Peyer's patch (tissue), 4 donors: ENCODE data around the gene KMT2D.

Source experiments
- CTCF ChIP-seq, 6 experiments: fragments of 450-650 bp in 4 of 6; fragments of 200-600 bp in 2 of 6; sonication (generic) in 1 of 6; IDR thresholded peaks; one replicate each; pipeline ENCODE4 v1.5.1; 2017 to 2019; ENCODE audit warnings: antibody characterized with exemption in 6 of 6, mild to moderate bottlenecking in 3 of 6, moderate library complexity in 1 of 6
- POLR2A ChIP-seq, 2 donors: fragments of 450-650 bp; IDR thresholded peaks; one replicate each; pipeline ENCODE4 v1.5.1; 2017; ENCODE audit warnings: antibody characterized with exemption in 2 of 2, mild to moderate bottlenecking in 2 of 2, moderate library complexity in 2 of 2

GRCh38 chr12:49037111-49037946 is 23.3 kb downstream of the KMT2D start:
- TF ChIP-seq CTCF (IDR thresholded peaks at IDR 0.05): no peak
- no peak for TF ChIP-seq POLR2A (IDR thresholded peaks at IDR 0.05)
